OCI-LY1 (cell line): ENCODE measurements around the gene MFSD6.

Experiments
- CTCF ChIP-seq: fragments of 200-600 bp; sonication (generic), shearing (Covaris generic); IDR thresholded peaks from 2 replicates; pipeline ENCODE4 v1.5.1; 2017; ENCODE audit warnings: mild to moderate bottlenecking, antibody characterized with exemption, low read length, moderate library complexity, mixed read lengths
- EZH2 ChIP-seq: fragments of 200-600 bp; sonication (generic), shearing (Covaris generic); IDR thresholded peaks from 2 replicates; pipeline ENCODE4 v1.8.0; 2017; ENCODE audit warnings: borderline replicate concordance, mixed run types, mild to moderate bottlenecking, antibody characterized with exemption, low read length, moderate library complexity, mixed read lengths

DNA sequence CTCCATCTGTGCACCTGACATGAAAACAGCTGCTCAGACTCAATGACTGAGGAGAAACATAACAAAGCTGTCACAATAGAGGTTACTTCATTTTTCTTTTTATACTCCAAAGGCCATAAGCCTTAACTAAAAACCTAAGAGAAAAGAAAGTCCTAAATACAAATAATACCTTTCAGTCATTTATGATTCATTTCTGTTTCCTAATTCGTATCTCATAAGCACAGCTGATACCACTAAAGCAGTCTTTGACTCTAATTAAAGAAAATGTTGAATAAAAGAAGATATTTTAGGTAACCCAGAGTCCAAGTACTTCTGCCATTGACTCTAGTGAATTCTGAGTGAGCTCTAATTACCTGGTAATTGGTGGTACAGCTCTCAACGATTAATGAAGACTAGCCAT lies 105.7 kb downstream of the MFSD6 start:
- TF ChIP-seq CTCF, result no peak
- TF ChIP-seq EZH2, result no peak
